IMR-90 (cell line): ENCODE measurements around the gene RNF31. TPM values are rescaled to one million over a fixed set of nuclear protein-coding genes. Genes with fewer than 3 reads are reported as not detected.
A peak's percentile ranks its signal among the peaks of the same experiment; 100 is the strongest.

Experiments
- ATAC-seq: fragments of 200-7000 bp; cut with Tn5 transposase; 2 replicates; pipeline ENCODE4 v1.9.1; 2020; ENCODE audit warnings: low read depth, mild to moderate bottlenecking, moderate library complexity
- BruUV-seq: library from RNA; stranded (reverse); fragments of 400-500 nt; replicated peaks from 2 replicates; lab custom pipeline; 2021; lab: Mats Ljungman, UMichigan
- CTCF ChIA-PET: fragments of 300-600 bp; formaldehyde crosslinking; extraction: SDS; loops from one replicate; lab custom pipeline; 2021; ENCODE audit warnings: antibody characterized with exemption; lab: Yijun Ruan, JAX
- POLR2A ChIA-PET: fragments of 300-600 bp; sonication (Branson Sonifier 250); formaldehyde crosslinking; loops from one replicate; lab custom pipeline; 2022; ENCODE audit warnings: antibody characterized with exemption; ENCODE audit not compliant: unreplicated experiment; lab: Charles Lee
- DNase-seq: peaks from one replicate; pipeline ENCODE4 v3.0.0; 2013
- H2AFZ ChIP-seq: replicated peaks from 2 replicates; pipeline ENCODE3; 2013; ENCODE audit warnings: low read length, mild to moderate bottlenecking; ENCODE audit not compliant: poor library complexity
- H2AK5ac ChIP-seq: 2 replicates; pipeline ENCODE4 v1.6.1; 2013; ENCODE audit warnings: low read depth, low read length, inconsistent platforms
- H2AK9ac ChIP-seq: replicated peaks from 2 replicates; pipeline ENCODE3; 2013; ENCODE audit warnings: mild to moderate bottlenecking, low read depth, low read length, moderate library complexity; ENCODE audit not compliant: poor library complexity
- H2BK120ac ChIP-seq: 2 replicates; pipeline ENCODE4 v1.6.1; 2013; ENCODE audit warnings: low read depth, low read length, inconsistent platforms
- H2BK15ac ChIP-seq: 3 replicates; pipeline ENCODE4 v1.6.1; 2013; ENCODE audit warnings: low read depth, low read length, inconsistent platforms
- H2BK20ac ChIP-seq: 2 replicates; pipeline ENCODE4 v1.6.1; 2013; ENCODE audit warnings: low read depth, mild to moderate bottlenecking, inconsistent platforms, low read length, moderate library complexity
- H2BK5ac ChIP-seq: 2 replicates; pipeline ENCODE4 v1.6.1; 2013; ENCODE audit warnings: mild to moderate bottlenecking, low read depth, low read length, inconsistent platforms; ENCODE audit not compliant: poor library complexity, severe bottlenecking
- H3K14ac ChIP-seq: replicated peaks from 2 replicates; pipeline ENCODE4 v1.6.1; 2013; ENCODE audit warnings: low read depth, low read length, inconsistent platforms
- H3K18ac ChIP-seq: 2 replicates; pipeline ENCODE4 v1.6.1; 2013; ENCODE audit warnings: low read depth, low read length, control low read depth
- H3K23ac ChIP-seq: 2 replicates; pipeline ENCODE4 v1.6.1; 2013; ENCODE audit warnings: low read depth, low read length, inconsistent platforms
- H3K27ac ChIP-seq: 2 replicates; pipeline ENCODE4 v1.5.1; 2013; ENCODE audit warnings: mild to moderate bottlenecking, control low read depth, low read length; ENCODE audit not compliant: insufficient read depth
- H3K27me3 ChIP-seq: 2 replicates; pipeline ENCODE4 v1.6.1; 2013; ENCODE audit warnings: low read length; ENCODE audit not compliant: control insufficient read depth, insufficient read depth
- H3K36me3 ChIP-seq: 2 replicates; pipeline ENCODE4 v1.6.1; 2013; ENCODE audit warnings: low read length, mixed read lengths; ENCODE audit not compliant: control insufficient read depth, insufficient read depth
- H3K4ac ChIP-seq: 2 replicates; pipeline ENCODE4 v1.6.1; 2013; ENCODE audit warnings: low read depth, low read length, inconsistent platforms
- H3K4me1 ChIP-seq: 2 replicates; pipeline ENCODE4 v1.6.1; 2013; ENCODE audit warnings: low read length, mixed read lengths; ENCODE audit not compliant: control insufficient read depth, insufficient read depth
- H3K4me2 ChIP-seq: 2 replicates; pipeline ENCODE4 v1.6.1; 2013; ENCODE audit warnings: low read depth, mild to moderate bottlenecking, control low read depth, low read length, moderate library complexity
- H3K4me3 ChIP-seq: 2 replicates; pipeline ENCODE4 v1.5.1; 2013; ENCODE audit warnings: low read depth, mild to moderate bottlenecking, control low read depth, low read length, moderate library complexity; ENCODE audit not compliant: insufficient read depth
- H3K56ac ChIP-seq: 2 replicates; pipeline ENCODE4 v1.6.1; 2013; ENCODE audit warnings: low read length, inconsistent platforms; ENCODE audit not compliant: insufficient read depth; ENCODE audit errors: extremely low read depth
- H3K79me1 ChIP-seq, 2 experiments: 2 replicates each; pipeline ENCODE4 v1.6.1; 2013; ENCODE audit warnings: low read length in 2 of 2, inconsistent platforms in 1 of 2, low read depth in 1 of 2
- H3K9ac ChIP-seq: 2 replicates; pipeline ENCODE4 v1.6.1; 2013; ENCODE audit warnings: low read depth, low read length, control low read depth
- H3K9me1 ChIP-seq: 2 replicates; pipeline ENCODE4 v1.6.1; 2013; ENCODE audit warnings: low read length, inconsistent platforms; ENCODE audit not compliant: insufficient read depth
- H3K9me3 ChIP-seq: 2 replicates; pipeline ENCODE4 v1.6.1; 2013; ENCODE audit warnings: low read length; ENCODE audit not compliant: control insufficient read depth, insufficient read depth
- H4K20me1 ChIP-seq: 2 replicates; pipeline ENCODE4 v1.6.1; 2013; ENCODE audit warnings: low read length, inconsistent platforms; ENCODE audit not compliant: insufficient read depth
- H4K5ac ChIP-seq: 2 replicates; pipeline ENCODE4 v1.6.1; 2013; ENCODE audit warnings: mild to moderate bottlenecking, low read depth, low read length, control low read depth
- H4K8ac ChIP-seq, 2 experiments: 2 replicates each; pipeline ENCODE4 v1.6.1; 2013; ENCODE audit warnings: low read depth in 2 of 2, low read length in 2 of 2, control low read depth in 1 of 2, inconsistent platforms in 1 of 2
- H4K91ac ChIP-seq: 2 replicates; pipeline ENCODE4 v1.6.1; 2013; ENCODE audit warnings: low read depth, low read length, inconsistent platforms; ENCODE audit not compliant: insufficient read depth
- CHD1 ChIP-seq: IDR thresholded peaks from 2 replicates; pipeline ENCODE4 v1.6.1; 2012; ENCODE audit warnings: low read depth, low read length, improper control_type of control experiment
- MAFK ChIP-seq: IDR thresholded peaks from 2 replicates; pipeline ENCODE4 v1.6.1; 2012; ENCODE audit warnings: low read depth, low read length, improper control_type of control experiment
- MXI1 ChIP-seq: IDR thresholded peaks from 2 replicates; pipeline ENCODE4 v1.6.1; 2012; ENCODE audit warnings: low read depth, mild to moderate bottlenecking, low read length, moderate library complexity, borderline replicate concordance
- RCOR1 ChIP-seq: IDR thresholded peaks from 2 replicates; pipeline ENCODE4 v1.6.1; 2012; ENCODE audit warnings: mild to moderate bottlenecking, low read length, improper control_type of control experiment; ENCODE audit not compliant: insufficient replicate concordance
- RFX5 ChIP-seq: IDR thresholded peaks from 2 replicates; pipeline ENCODE4 v1.8.0; 2012; ENCODE audit warnings: low read depth, mild to moderate bottlenecking, low read length, moderate library complexity
- WGBS, 2 experiments: methylation state at CpG; one replicate each; pipeline versions ENCODE4 v1.1.5 to v1.1.7; 2013; ENCODE audit warnings: missing lambda C conversion rate in 2 of 2; ENCODE audit not compliant: insufficient read length in 1 of 2; ENCODE audit errors: extremely low coverage in 2 of 2; 5-methylcytosine and 5-hydroxymethylcytosine counted together
- dilution Hi-C: fragments of 300-500 bp; cut with HindIII; formaldehyde crosslinking; loops from one replicate; pipeline ENCODE4 v1.14.3; 2018; ENCODE audit warnings: low sequenced_read_pairs; ENCODE audit not compliant: unreplicated experiment
- in situ Hi-C: fragments of 300-500 bp; cut with MboI; formaldehyde crosslinking; loops from 3 replicates; pipeline ENCODE4 v1.14.3; 2019; ENCODE audit warnings: low sequenced_read_pairs, inconsistent platforms, mixed read lengths
- intact Hi-C: fragments of 100-400 bp; cut with micrococcal nuclease; formaldehyde crosslinking; loops from 2 replicates; pipeline ENCODE4 v1.10.0; 2022
- polyA plus RNA-seq, 3 experiments: library from polyadenylated mRNA; depleted of rRNA; stranded (reverse); fragments of >200 nt; gene quantifications; 2 replicates each; pipeline ENCODE4 v1.2.3, GENCODE V29; 2012; ENCODE audit warnings: low replicate concordance in 1 of 3
- total RNA-seq: library from RNA; depleted of rRNA; stranded (reverse); fragments of >200 nt; gene quantifications from 2 replicates; pipeline ENCODE4 v1.2.3, GENCODE V29; 2012

The RNF31 gene
- total and polyA plus RNA-seq, 2 of the 4 experiments (the other 2 are of a cell fraction) = 31.6 to 37.5 TPM

GRCh38 chr14:24108336-24108874, 38.9 kb upstream of the RNF31 start:
- H4K91ac ChIP-seq = no peak overlapping the region

More at GRCh38 chr14:24108336-24108874, 38.9 kb upstream of the RNF31 start:
- H3K27ac ChIP-seq = no peak overlapping the region
- DNase-seq (no peak), ATAC-seq (no peak; the same call in 1 of the 2 replicates)
- no peaks in the 10 kb centered on the region; the same call in 1 of the 2 replicates for H3K9me3 ChIP-seq
- H2BK120ac ChIP-seq = no peak overlapping the region
- intact Hi-C loops = loop anchor here (1.0 kb wide), 2 partner anchors 50 to 94 kb away; no protein-coding TSS in a partner anchor
- no peak for TF ChIP-seq RFX5
- TF ChIP-seq CHD1 = no peak
- TF ChIP-seq MXI1 = no peak
- TF ChIP-seq RCOR1 = no peak
- TF ChIP-seq MAFK = no peak
- no peak overlapping the region for H3K9ac ChIP-seq
- in situ Hi-C loops = no loop called here
- ChIA-PET POLR2A (interaction anchor here (0.7 kb wide), 1 partner anchor 28 kb away, joined by 3 read pairs; no protein-coding TSS in a partner anchor), CTCF (interaction anchor here (0.5 to 3.9 kb wide), 23 partner anchors 10 to 257 kb away, joined by 3 to 41 read pairs (median 4); partner anchors contain the start of genes CARMIL3, EMC9, IRF9 and PCK2)
- H3K4me1 ChIP-seq = no peaks in the 10 kb centered on the region
- H4K5ac ChIP-seq = no peak overlapping the region
- H3K36me3 ChIP-seq = peaks cover 6% of the 10 kb centered on the region
- H3K23ac ChIP-seq = no peak overlapping the region
- H4K20me1 ChIP-seq = no peaks in the 10 kb centered on the region
- H3K27me3 ChIP-seq = no peaks in the 10 kb centered on the region
- no peak overlapping the region for H3K56ac ChIP-seq
- no peak overlapping the region for H3K18ac ChIP-seq
- H3K14ac ChIP-seq = no peak overlapping the region
- H4K8ac ChIP-seq = peak overlapping the region in 1 of 2 experiments; percentile 65; a peak in 1 of 4 replicates
- dilution Hi-C loops = no loop called here
- no TSS peak for BruUV-seq
- no peaks in the 10 kb centered on the region for H3K9me1 ChIP-seq
- H2BK15ac ChIP-seq = no peak overlapping the region
- no peaks in the 10 kb centered on the region for H3K79me1 ChIP-seq
- H2AK9ac ChIP-seq = no peak overlapping the region
- no peak overlapping the region for H2BK20ac ChIP-seq
- no peak overlapping the region for H2AK5ac ChIP-seq
- H2BK5ac ChIP-seq = no peak overlapping the region
- WGBS, 2 experiments = 100% methylated on average over 1 of the region's 5 CpGs; no CpG with 5 or more reads in 1 of the 2 experiments
- no peak overlapping the region for H3K4me2 ChIP-seq
- H3K4me3 ChIP-seq = no peak overlapping the region
- H3K4ac ChIP-seq = no peak overlapping the region
- peak overlapping the region; percentile 77 for H2AFZ ChIP-seq
